Gastrocnemius medialis (tissue), 4 donors: Measurements from ENCODE around the gene KCNQ2.

ENCODE experiments used
- POLR2A ChIP-seq, 2 donors: fragments of 450-650 bp; IDR thresholded peaks; one replicate each; pipeline ENCODE4 v1.6.1; 2017; ENCODE audit warnings: antibody characterized with exemption in 2 of 2, mild to moderate bottlenecking in 2 of 2, moderate library complexity in 2 of 2
- TF ChIP-seq, protein P1 (sequence below), 5 experiments: fragments of 450-650 bp in 3 of 5; fragments of 200-600 bp in 2 of 5; sonication (generic) in 2 of 5; IDR thresholded peaks in 4 of 5; conservative IDR thresholded peaks in 1 of 5; 1 replicate in 4 of 5; 2 replicates in 1 of 5; pipeline ENCODE4 v1.5.1; 2016 to 2019; ENCODE audit warnings: antibody characterized with exemption in 5 of 5, mild to moderate bottlenecking in 3 of 5, moderate library complexity in 3 of 5

DNA sequence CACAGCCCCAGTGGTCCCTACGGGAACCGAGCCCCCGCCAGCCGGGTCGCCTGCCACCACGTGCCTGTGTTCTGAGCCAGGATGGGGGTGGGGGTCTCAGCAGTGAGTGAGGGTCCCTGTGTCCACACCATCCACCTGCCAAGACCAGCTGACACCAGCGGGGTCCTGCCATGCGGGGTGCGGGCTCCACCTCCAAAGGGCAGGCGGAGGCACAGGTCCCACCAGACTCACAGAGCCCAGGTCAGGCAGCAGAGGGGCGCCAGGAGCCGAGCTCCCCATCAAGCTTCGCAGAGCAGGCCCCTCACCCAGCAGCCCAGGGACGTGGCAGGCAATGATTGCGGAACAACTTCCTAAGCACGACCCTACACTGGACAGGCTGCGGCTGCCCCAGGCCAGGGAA, 50.5 kb downstream of the KCNQ2 start:
- TF ChIP-seq, protein P1, sequence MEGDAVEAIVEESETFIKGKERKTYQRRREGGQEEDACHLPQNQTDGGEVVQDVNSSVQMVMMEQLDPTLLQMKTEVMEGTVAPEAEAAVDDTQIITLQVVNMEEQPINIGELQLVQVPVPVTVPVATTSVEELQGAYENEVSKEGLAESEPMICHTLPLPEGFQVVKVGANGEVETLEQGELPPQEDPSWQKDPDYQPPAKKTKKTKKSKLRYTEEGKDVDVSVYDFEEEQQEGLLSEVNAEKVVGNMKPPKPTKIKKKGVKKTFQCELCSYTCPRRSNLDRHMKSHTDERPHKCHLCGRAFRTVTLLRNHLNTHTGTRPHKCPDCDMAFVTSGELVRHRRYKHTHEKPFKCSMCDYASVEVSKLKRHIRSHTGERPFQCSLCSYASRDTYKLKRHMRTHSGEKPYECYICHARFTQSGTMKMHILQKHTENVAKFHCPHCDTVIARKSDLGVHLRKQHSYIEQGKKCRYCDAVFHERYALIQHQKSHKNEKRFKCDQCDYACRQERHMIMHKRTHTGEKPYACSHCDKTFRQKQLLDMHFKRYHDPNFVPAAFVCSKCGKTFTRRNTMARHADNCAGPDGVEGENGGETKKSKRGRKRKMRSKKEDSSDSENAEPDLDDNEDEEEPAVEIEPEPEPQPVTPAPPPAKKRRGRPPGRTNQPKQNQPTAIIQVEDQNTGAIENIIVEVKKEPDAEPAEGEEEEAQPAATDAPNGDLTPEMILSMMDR (IDR thresholded peaks at IDR 0.05 in 4 of 5, conservative IDR thresholded peaks at IDR 0.05 in 1 of 5) = no peak
- no peak for TF ChIP-seq POLR2A (IDR thresholded peaks at IDR 0.05)
